Measurements from ENCODE around the gene OR4K17.
"Not testable (repeated sequence)": the region's sequence is repeated elsewhere in the genome, so short reads cannot be mapped to it uniquely, and the experiment has no call there.

The OR4K17 gene

DNA sequence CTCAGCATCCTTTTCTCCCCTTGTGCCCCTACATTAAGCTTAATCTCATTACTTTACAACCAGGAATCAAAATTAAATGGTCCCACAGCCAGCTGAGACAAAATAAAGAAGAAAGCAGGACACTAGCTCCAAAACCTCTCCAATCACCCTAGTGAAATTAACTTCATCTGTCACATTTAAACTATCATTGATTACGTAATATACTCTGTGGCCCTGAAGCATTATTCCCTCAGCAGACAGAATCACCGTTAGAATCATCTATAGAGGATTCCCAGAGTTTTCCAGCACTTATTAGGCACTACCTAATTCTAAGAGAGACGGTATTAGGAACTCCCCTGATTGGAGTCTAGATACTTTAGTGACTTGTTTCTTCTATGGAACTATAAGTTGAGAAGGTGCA lies at the start of gene OR4K17:
Gene OR4K17 (plus strand): TSS at position 302 of the 400 bp plus-strand sequence. CDS start 6,761 bp downstream, outside the sequence.
- DNase-seq (ENCODE audit: low spot score): no peak

GRCh38 chr14:20092050-20092449 lies 18.5 kb upstream of the OR4K17 start:
- no peak for DNase-seq (ENCODE audit: low spot score)

GRCh38 chr14:20093442-20093841 lies 17.1 kb upstream of the OR4K17 start:
- DNase-seq (ENCODE audit: low spot score): no peak

DNA sequence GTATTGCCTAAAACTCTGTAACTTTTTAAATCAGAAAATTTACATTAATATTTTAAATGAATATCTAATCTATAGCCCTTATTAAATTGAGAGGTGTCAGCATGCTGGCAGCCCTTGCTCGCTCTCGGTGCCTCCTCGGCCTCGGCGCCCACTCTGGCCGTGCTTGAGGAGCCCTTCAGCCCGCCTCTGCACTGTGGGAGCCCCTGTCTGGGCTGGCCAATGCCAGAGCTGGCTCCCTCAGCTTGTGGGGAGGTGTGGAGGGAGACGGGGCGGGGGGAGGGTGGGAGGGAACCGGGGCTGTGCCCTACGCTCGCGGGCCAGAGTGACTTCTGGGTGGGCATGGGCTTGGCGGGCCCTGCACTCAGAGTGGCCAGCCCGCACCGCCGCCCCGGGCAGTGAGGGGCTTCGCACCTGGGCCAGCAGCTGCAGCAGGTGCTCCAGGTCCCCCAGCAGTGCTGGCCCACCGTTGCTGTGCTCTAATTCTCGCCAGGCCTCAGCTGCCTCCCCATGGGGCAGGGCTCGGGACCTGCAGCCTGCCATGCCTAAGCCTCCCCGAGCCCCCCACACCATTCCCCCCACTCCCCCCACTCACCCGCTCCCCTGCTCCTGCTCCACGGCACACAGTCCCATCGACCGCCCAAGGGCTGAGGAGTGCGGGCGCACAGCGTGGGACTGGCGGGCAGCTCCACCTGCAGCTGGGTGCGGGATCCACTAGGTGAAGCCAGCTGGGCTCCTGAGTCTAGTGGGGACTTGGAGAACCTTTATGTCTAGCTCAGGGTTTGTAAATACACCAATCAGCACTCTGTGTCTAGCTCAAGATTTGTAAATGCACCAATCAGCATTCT lies 11.4 kb upstream of the OR4K17 start:
- DNase-seq (ENCODE audit: low spot score): not testable (repeated sequence)

GRCh38 chr14:20112321-20112720 lies 1.8 kb downstream of the OR4K17 start:
- no peak for DNase-seq (ENCODE audit: low spot score)

- DNase-seq (ENCODE audit: low spot score): no peak
These were observed 6.2 kb downstream of the OR4K17 start for GRCh38 chr14:20116748-20117147.

DNA sequence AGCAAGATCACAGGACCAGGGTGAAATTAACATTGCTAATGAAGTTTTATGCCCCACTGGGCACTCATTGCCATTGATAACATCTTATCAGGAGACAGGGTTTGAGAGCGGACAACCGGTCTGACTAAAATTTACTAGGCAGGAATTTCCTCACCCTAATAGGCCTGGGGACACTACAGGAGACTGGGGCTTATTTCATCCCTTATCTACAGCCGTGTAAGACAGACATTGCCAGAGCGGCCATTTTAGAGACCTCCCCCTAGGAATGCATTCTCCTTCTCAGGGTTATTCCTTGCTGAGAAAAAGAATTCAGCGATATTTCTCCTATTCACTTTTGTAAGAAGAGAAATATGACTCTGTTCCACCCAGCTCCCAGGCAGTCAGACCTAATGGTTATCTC lies 8.3 kb downstream of the OR4K17 start:
- no peak for DNase-seq (ENCODE audit: low spot score)

DNA sequence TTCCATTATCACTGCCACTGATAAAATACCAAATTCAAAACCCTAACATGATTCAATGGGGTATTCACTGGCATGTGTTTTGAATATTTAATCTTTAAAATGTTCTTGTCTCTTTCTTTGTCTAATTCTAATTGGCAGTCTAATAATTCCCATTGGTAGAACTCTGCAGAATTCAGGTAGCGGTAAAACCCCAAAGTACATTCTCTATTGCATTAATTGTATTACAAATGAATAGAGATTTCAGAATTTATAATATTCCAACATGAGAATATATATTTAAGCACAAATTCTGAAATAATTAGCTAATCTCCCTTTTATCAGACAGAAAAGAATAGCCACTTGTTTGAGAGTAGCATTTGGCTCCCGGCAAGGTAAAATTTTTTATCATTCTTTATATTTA lies 28.0 kb downstream of the OR4K17 start, which contains the start of gene OR4N5:
Gene OR4N5 (plus strand): TSS at position 301 of the 400 bp plus-strand sequence. CDS start 4,916 bp downstream, outside the sequence.
- DNase-seq (ENCODE audit: low spot score): no peak

GRCh38 chr14:20143911-20144310 lies 33.4 kb downstream of the OR4K17 start:
- DNase-seq (ENCODE audit: low spot score): no peak

DNA sequence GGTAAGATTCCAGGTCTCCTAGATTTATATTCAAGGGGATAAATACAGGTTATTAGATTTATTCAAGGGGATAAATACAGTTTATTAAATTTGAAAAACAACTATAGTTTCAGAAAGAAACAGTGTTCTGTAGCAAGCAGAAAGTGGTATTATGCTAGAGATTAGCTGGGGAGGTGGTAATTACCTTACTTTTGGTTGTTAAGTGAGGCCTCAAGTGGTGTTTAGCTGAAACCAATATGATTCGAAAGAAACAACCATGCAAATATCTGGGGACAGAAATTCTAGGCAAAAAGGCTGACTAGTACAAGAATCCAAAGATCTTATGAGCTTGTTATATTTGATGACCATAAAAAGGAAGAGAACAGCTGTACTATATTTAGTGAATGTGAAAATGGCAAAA lies 34.3 kb downstream of the OR4K17 start:
- no peak for DNase-seq (ENCODE audit: low spot score)

- DNase-seq (ENCODE audit: low spot score): no peak
These were observed 53.9 kb downstream of the OR4K17 start for GRCh38 chr14:20164462-20164861.

DNA sequence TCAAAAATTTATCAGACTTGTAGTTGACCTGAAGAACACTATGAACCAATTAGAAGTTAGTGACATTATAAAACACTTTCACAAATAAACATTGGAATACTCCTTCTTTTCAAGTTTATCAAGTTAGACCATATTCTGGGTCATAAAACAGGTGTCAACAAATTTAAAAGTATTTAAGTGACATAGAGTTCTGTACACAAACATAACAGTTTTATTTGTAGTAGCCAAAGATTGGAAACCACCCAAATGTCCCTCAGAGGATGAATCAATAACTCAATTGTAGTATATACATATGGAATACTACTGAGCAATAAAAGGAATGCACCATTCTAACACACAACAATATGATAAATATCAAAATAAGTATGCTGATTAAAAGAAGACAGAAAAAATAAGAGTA lies 56.6 kb downstream of the OR4K17 start:
- no peak for DNase-seq (ENCODE audit: low spot score)

- DNase-seq (ENCODE audit: low spot score): not testable (repeated sequence)
These were observed 59.3 kb downstream of the OR4K17 start for GRCh38 chr14:20169852-20170251.

Data from hepatic stellate cell (primary cell).